GM19452 (cell line): ENCODE results near the gene TFIP11.
A peak's percentile ranks its signal among the peaks of the same experiment; 100 is the strongest.

Experiments
- ATAC-seq: cut with Tn5 transposase; IDR thresholded peaks from one replicate; pipeline ENCODE4 v1.9.1; 2021; ENCODE audit not compliant: unreplicated experiment

The TFIP11 gene

DNA sequence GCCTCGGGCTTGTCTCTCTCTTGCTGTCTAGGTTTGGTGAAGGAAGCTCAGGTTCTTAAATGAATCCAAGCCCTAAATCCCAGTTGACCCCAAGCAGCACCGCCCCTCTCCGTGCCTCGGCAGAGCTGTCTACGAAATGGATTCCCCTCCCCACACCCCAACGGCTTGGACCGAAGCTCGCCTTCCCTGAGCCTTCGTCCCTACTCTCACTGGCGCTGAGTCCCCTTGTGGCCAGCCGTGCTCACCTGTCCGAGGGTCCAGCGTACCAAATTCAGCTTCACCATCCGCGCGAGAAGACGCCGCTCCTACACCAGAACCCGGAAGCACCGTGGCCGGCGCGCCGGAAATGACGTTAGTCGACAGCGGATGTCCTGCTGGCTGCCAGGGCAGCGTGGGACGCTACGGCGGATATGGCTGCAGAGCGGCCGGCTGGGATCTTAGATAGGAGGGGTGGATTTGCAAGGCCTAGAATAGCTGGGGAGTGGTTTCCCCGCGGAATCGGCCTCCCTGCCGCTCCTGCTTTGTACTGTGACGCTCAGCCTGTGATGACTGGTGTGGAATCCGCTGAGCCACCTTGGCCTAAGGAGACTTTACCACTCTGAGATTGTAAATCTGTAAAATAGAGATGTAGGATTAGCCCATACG is at the start of gene TFIP11:
Gene TFIP11 (minus strand): TSS at position 325 of the 645 bp plus-strand sequence. CDS start 2,201 bp downstream, outside the sequence.
- ATAC-seq: peak; percentile 94

GRCh38 chr22:26561756-26562417 is 49.6 kb upstream of the TFIP11 start:
- no peak for ATAC-seq

DNA sequence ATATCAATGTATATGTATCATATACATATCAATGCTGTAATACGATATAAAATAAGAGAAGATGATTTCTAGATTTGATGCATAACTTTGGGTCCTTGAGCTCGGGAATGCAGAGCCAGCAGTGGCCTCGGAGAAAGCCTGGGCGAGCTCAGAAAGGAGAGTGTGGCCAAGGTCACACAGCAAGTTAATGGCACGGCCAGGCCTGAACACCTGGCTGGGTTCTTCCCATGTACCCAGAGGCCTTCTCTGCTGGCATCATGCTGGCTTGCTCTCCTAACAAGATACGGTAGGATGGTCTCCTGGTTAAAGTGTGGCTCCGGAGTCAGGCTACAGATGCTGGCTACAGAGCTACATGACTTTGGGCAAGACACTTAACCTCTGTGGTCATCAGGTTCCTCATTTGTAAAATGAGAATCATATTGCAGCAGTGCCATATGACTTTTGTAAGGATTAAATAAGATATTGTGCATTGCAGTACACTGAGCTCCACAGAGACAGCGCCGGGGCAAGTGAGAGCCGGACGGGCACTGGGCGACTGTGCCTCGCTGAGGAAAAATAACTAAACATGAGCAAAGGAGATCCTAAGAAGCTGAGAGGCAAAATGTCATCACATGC is 47.8 kb upstream of the TFIP11 start:
- no peak for ATAC-seq

- ATAC-seq: no peak
Measured at GRCh38 chr22:26558248-26558895, 46.1 kb upstream of the TFIP11 start.

DNA sequence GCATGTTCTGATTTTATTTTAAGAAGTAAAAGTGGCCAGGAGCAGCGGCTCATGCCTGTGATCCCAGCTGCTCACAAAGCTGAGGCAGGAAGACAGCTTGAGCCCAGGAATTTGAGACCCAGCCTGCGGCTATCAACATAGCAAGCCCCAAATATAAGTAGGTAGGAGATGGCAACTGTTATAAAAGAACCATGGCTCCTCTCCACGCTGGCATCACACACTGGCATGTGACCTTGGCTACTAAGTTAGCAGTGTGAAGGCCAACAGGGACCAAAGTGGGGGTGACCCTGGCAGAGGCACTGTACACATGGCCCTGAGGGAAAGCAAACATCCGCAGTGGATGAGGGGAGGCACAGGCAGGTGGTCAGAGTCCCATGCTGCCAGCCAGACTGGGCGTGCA is 44.6 kb upstream of the TFIP11 start:
- no peak for ATAC-seq

GRCh38 chr22:26555478-26555877 is 43.2 kb upstream of the TFIP11 start:
- no peak for ATAC-seq

DNA sequence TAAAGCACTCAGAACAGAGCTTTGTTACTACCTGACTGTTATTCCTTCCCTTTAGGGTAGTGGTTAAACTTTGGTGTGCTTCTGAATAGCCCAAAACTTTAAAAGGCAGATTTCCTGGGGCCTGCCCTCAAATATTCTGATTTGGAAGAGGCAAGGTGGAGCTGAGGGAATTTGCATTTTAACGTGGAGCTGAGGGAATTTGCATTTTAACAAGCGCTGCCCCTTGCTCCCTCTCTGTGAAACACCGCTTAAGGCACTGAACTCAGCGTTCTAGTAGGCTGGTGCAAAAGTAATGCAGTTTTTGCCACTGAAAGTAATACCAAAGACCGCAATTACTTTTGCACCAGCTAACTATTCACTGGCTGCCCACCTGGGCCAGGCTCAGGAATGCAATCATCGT is 42.7 kb upstream of the TFIP11 start:
- ATAC-seq: no peak

DNA sequence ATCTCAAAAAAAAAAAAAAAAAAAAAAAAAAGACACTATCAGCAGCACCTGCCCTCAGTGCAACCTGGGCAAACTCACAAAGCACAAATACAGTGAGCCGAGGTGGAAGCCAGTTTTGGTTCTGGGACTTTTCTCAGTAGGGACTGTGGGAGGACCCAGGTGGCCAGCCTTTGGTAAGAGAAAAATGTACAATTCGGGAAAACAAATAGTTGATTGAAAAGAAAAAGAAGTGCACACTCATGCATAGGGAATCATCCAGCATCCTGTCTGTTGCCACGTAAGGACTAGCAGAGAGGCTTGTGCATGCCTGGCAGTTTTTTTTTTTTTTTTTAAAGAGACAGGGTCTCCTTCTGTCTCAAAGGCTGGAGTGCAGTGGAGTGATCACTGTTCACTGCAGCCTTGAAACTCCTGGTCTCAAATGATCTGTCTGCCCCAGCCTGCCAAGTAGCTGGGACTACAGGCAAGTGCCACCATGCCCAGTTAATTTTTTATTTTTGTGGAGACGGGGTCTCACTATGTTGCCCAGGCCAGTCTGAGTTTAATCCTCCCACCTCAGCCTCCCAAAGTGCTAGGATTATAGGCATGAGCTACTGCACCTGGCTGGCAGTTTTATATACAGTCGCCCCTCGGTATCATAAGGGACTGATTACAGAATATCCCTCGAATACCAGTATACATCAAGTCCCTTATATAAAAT is 40.9 kb upstream of the TFIP11 start:
- ATAC-seq: no peak

- ATAC-seq: no peak
Measured at GRCh38 chr22:26552466-26552865, 40.2 kb upstream of the TFIP11 start.

DNA sequence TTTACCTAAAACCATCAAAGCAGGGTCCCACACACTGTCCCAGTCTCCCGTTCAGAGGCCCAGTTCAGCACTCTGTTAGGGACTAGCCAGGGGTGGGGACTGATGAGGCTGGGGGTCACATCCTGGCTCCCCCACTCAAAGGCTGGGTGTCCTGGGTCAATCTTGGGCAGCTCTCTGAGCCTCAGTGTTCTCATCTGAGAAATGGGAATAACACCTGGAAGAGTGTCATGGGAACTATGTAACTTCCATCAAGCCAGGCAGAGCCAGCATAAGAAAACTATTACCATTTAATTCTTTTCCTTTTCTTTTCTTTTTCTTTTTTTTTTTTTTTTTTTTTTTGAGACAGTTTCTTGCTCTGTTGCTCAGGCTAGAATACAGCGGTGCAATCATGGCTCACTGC is 39.3 kb upstream of the TFIP11 start:
- ATAC-seq: no peak

DNA sequence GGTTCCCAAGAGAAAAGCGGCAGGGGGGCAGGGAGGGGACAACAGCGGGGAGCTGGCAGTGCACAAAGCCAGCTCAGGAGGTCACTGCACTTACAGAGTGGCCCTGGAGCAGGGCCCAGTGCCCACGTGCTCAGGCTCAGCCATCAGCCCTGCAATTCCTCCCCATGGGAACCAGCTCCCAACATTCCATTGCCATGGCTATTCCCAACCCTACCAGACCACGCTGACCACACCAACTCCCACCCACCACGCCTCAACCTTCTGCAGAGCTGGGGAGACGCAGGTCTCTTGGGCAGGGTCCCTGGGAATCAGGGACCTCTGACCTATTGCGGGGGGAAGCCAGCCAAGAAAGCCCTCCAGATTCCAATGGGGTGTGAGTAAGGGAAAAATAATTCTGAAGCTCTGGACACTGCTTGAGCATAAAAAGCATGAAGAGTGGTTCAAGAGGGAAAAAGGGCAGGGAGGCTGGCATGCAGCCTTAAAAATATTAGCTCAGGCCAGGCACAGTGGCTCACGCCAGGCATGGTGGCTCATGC is 38.3 kb upstream of the TFIP11 start:
- ATAC-seq: no peak

DNA sequence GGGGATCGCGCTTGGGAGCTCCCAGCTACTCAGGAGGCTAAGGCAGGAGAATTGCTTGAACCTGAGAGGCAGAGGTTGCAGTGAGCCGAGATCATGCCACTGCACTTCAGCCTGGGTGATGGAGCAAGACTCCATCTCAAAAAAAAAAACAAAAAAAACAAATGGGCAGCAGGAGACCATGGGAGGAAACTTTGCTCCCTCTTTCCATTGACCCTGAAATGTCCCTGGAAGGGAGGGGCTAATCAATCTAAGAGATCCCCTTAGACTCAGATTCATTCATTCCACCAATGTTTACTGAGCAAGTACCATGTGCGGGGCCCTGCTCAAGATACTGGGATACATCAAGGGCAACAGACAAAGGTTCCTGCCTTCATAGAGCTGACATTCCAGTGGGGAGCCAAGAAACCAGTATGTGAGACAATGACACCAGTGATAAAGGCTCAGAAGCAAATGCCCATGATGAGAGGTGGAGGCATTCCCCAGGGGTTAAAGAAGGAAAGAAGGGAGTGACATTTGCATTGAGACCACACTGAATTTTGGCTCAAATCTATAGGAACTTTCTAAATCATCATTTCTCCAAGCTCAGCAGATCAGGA is 37.7 kb upstream of the TFIP11 start:
- ATAC-seq: no peak

GRCh38 chr22:26548984-26549383 is 36.7 kb upstream of the TFIP11 start:
- ATAC-seq: no peak

- ATAC-seq: no peak
Measured at GRCh38 chr22:26548303-26548702, 36.0 kb upstream of the TFIP11 start.

DNA sequence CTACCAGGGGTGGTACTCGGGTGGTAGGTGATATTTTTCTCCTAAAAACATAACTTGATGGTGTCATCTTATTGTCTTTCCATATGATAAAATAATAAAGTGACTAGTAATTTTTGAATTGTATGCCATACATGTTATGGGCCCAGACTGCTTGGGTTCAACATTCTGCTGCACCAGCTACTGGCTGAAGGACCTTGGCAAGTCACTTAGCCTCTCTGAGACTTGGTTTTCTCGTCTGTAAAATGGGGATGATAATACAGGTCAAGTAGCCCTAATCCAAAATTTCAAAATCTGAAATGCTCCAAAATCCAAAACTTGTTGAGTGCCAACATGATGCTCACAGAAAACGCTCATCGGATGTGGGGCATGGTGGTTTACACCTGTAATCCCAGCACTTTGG is 35.6 kb upstream of the TFIP11 start:
- no peak for ATAC-seq

DNA sequence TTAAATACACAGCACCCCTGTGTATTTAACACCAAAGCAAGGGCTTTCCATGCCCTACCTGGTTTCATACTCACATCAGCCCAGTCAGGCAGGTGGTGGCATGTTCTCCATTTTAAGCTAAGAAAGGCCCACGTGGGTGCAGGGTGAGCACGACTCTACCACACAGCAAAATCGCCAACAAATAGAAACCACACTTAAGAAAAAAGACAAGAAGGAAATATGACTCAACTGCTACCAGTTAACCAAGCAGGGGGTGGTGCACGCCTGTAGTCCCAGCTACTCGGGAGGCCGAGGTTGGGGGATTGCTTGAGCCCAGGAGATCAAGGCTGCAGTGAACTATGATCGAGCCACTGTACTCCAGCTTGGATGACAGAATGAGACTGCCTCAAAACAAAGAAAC is 35.2 kb upstream of the TFIP11 start:
- ATAC-seq: no peak

DNA sequence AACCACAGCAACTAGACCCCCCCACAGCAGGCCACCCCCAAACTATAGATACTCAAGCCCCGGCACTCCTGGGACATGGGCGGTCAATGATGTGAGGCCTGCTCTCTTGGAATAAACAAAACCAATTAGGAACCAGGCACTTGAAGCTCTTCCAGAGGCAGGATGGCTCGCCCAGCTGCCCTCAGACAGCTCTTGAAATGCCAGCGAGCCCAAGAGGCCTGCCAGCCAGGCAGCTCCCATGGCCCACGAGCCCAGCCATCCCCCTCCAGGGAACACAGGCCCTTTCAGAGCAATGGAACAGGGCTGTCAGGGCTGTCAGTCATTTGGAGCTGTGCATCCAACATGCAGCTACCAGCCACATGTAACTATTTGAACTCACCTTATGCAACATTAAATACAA is 34.0 kb upstream of the TFIP11 start:
- no peak for ATAC-seq

- no peak for ATAC-seq
Measured at GRCh38 chr22:26545827-26546226, 33.6 kb upstream of the TFIP11 start.

GRCh38 chr22:26545385-26545784 is 33.1 kb upstream of the TFIP11 start:
- ATAC-seq: no peak

- ATAC-seq: no peak
Measured at GRCh38 chr22:26544489-26544888, 32.2 kb upstream of the TFIP11 start.

GRCh38 chr22:26542831-26543230 is 30.6 kb upstream of the TFIP11 start:
- ATAC-seq: no peak
